HepG2 (cell line): ENCODE measurements around the gene EEPD1. TPM values are rescaled to one million over a fixed set of nuclear protein-coding genes. Genes with fewer than 3 reads are reported as not detected.

Experiments
- FOXO1 ChIP-seq: sonication (generic); formaldehyde crosslinking; IDR thresholded peaks from 2 replicates; pipeline ENCODE4 v1.4.0; 2020; ENCODE audit warnings: missing genetic modification reagents
- IRX3 ChIP-seq: sonication (generic); formaldehyde crosslinking; IDR thresholded peaks from 2 replicates; pipeline ENCODE4 v1.8.1; 2023; ENCODE audit warnings: mild to moderate bottlenecking, low read depth, missing genetic modification reagents, borderline replicate concordance
- KDM3A ChIP-seq: IDR thresholded peaks from 2 replicates; pipeline ENCODE4 v1.6.1; 2018; ENCODE audit warnings: low read depth, missing compliant biosample characterization
- MAFG ChIP-seq: sonication (generic); formaldehyde crosslinking; IDR thresholded peaks from 2 replicates; pipeline ENCODE4 v1.5.1; 2020; ENCODE audit warnings: mild to moderate bottlenecking, missing genetic modification reagents
- NFKB2 ChIP-seq: sonication (generic); formaldehyde crosslinking; IDR thresholded peaks from 2 replicates; pipeline ENCODE4 v1.4.0; 2020; ENCODE audit warnings: missing genetic modification reagents, borderline replicate concordance
- RBAK ChIP-seq: sonication (generic); formaldehyde crosslinking; IDR thresholded peaks from 2 replicates; pipeline ENCODE4 v1.5.1; 2020; ENCODE audit warnings: mild to moderate bottlenecking, missing genetic modification reagents
- RBM39 ChIP-seq: fragments of 200-400 bp; formaldehyde crosslinking; IDR thresholded peaks from one replicate; pipeline ENCODE4 v1.6.1; 2018; ENCODE audit warnings: antibody characterized with exemption, mild to moderate bottlenecking, low read depth, low read length; ENCODE audit not compliant: poor library complexity, severe bottlenecking
- SIN3B ChIP-seq: fragments of 150-350 bp; IDR thresholded peaks from 2 replicates; pipeline ENCODE4 v1.6.1; 2014; ENCODE audit warnings: low read length
- SUZ12 ChIP-seq: fragments of 150-350 bp; IDR thresholded peaks from 2 replicates; pipeline ENCODE4 v1.6.1; 2014; ENCODE audit warnings: low read depth, low read length
- TERF1 ChIP-seq: sonication (generic); formaldehyde crosslinking; IDR thresholded peaks from 2 replicates; pipeline ENCODE4 v1.8.0; 2022; ENCODE audit warnings: mild to moderate bottlenecking, missing genetic modification reagents, moderate library complexity
- TRAFD1 ChIP-seq: sonication (generic); formaldehyde crosslinking; IDR thresholded peaks from 2 replicates; pipeline ENCODE4 v1.5.1; 2020; ENCODE audit warnings: missing genetic modification reagents, mild to moderate bottlenecking, borderline replicate concordance
- YEATS4 ChIP-seq: sonication (generic); formaldehyde crosslinking; IDR thresholded peaks from 2 replicates; pipeline ENCODE4 v1.4.0; 2020; ENCODE audit warnings: missing genetic modification reagents, borderline replicate concordance
- ZBTB44 ChIP-seq: sonication (generic); formaldehyde crosslinking; IDR thresholded peaks from 2 replicates; pipeline ENCODE4 v1.4.0; 2020; ENCODE audit warnings: missing genetic modification reagents
- ZBTB7B ChIP-seq: sonication (generic); formaldehyde crosslinking; IDR thresholded peaks from 2 replicates; pipeline ENCODE4 v1.4.0; 2020; ENCODE audit warnings: missing genetic modification reagents
- ZFP82 ChIP-seq: sonication (generic); formaldehyde crosslinking; IDR thresholded peaks from 2 replicates; pipeline ENCODE4 v1.5.1; 2020; ENCODE audit warnings: mild to moderate bottlenecking, missing genetic modification reagents, borderline replicate concordance
- ZMYM2 ChIP-seq: sonication (generic); formaldehyde crosslinking; IDR thresholded peaks from 2 replicates; pipeline ENCODE4 v1.8.0; 2022; ENCODE audit warnings: mild to moderate bottlenecking, missing genetic modification reagents
- ZNF225 ChIP-seq: sonication (generic); formaldehyde crosslinking; IDR thresholded peaks from 2 replicates; pipeline ENCODE4 v1.4.0; 2020; ENCODE audit warnings: mild to moderate bottlenecking, missing genetic modification reagents
- ZNF547 ChIP-seq: sonication (generic); formaldehyde crosslinking; IDR thresholded peaks from 2 replicates; pipeline ENCODE4 v1.5.1; 2020; ENCODE audit warnings: mild to moderate bottlenecking, missing genetic modification reagents
- ZNF589 ChIP-seq: sonication (generic); formaldehyde crosslinking; conservative IDR thresholded peaks from 2 replicates; pipeline ENCODE4 v1.8.0; 2022; ENCODE audit warnings: mild to moderate bottlenecking, moderate library complexity, missing genetic modification reagents
- ZNF598 ChIP-seq: sonication (generic); formaldehyde crosslinking; IDR thresholded peaks from 2 replicates; pipeline ENCODE4 v1.5.1; 2020; ENCODE audit warnings: mild to moderate bottlenecking, missing genetic modification reagents, borderline replicate concordance
- polyA plus RNA-seq, 8 experiments: library from polyadenylated mRNA; depleted of rRNA in 3 of 8; stranded (reverse) in 7 of 8; unstranded in 1 of 8; fragments of >200 nt; fragmentation: Illumina TruSeq in 4 of 8; extraction: Trizol in 4 of 8; gene quantifications; 2 replicates each; pipeline versions ENCODE4 v1.2.1 to v1.2.3, GENCODE V29; 2011 to 2016; ENCODE audit warnings: low read depth in 4 of 8, missing spikeins in 1 of 8, mixed read lengths in 1 of 8; ENCODE audit not compliant: insufficient read depth in 1 of 8
- total RNA-seq, 5 experiments: library from RNA; depleted of rRNA; stranded (reverse); fragments of >200 nt; fragmentation: Illumina TruSeq; extraction: Trizol; gene quantifications; 2 replicates each; pipeline ENCODE4 v1.2.3, GENCODE V29; 2016; ENCODE audit warnings: low read depth in 1 of 5
- TF ChIP-seq, protein P1 (sequence below): sonication (generic); formaldehyde crosslinking; conservative IDR thresholded peaks from 2 replicates; pipeline ENCODE4 v1.8.0; 2022; ENCODE audit warnings: mild to moderate bottlenecking, moderate library complexity, missing genetic modification reagents
- TF ChIP-seq, protein P2 (sequence below): sonication (generic); formaldehyde crosslinking; IDR thresholded peaks from 2 replicates; pipeline ENCODE4 v1.5.1; 2020; ENCODE audit warnings: mild to moderate bottlenecking, missing genetic modification reagents, borderline replicate concordance

Gene EEPD1
- total and polyA plus RNA-seq, 2 of the 13 experiments (the other 11 are each of a cell fraction or from before 2014, with no cell fraction given), result 10.1 to 16.4 TPM

GRCh38 chr7:36272567-36273269, 119.7 kb downstream of the EEPD1 start (continued):
- TF ChIP-seq TRAFD1 (CRISPR knock-in tag), result no peak
- TF ChIP-seq ZNF225 (CRISPR knock-in tag), result no peak; the same call in 1 of the 2 replicates
- TF ChIP-seq RBM39, result no peak
- TF ChIP-seq, protein P1, sequence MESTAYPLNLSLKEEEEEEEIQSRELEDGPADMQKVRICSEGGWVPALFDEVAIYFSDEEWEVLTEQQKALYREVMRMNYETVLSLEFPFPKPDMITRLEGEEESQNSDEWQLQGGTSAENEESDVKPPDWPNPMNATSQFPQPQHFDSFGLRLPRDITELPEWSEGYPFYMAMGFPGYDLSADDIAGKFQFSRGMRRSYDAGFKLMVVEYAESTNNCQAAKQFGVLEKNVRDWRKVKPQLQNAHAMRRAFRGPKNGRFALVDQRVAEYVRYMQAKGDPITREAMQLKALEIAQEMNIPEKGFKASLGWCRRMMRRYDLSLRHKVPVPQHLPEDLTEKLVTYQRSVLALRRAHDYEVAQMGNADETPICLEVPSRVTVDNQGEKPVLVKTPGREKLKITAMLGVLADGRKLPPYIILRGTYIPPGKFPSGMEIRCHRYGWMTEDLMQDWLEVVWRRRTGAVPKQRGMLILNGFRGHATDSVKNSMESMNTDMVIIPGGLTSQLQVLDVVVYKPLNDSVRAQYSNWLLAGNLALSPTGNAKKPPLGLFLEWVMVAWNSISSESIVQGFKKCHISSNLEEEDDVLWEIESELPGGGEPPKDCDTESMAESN (CRISPR knock-in tag), result peak; percentile 68; the same call in 1 of the 2 replicates
- no peak for TF ChIP-seq IRX3 (CRISPR knock-in tag)
- TF ChIP-seq ZBTB44 (CRISPR knock-in tag), result no peak
- TF ChIP-seq ZNF598 (CRISPR knock-in tag), result no peak
- no peak for TF ChIP-seq SIN3B
- TF ChIP-seq ZFP82 (CRISPR knock-in tag), result no peak
- peak; percentile 81; the same call in 1 of the 2 replicates for TF ChIP-seq ZBTB7B (CRISPR knock-in tag)
- no peak for TF ChIP-seq NFKB2
- TF ChIP-seq SUZ12, result no peak
- no peak for TF ChIP-seq ZNF589 (CRISPR knock-in tag)
- TF ChIP-seq, protein P2, sequence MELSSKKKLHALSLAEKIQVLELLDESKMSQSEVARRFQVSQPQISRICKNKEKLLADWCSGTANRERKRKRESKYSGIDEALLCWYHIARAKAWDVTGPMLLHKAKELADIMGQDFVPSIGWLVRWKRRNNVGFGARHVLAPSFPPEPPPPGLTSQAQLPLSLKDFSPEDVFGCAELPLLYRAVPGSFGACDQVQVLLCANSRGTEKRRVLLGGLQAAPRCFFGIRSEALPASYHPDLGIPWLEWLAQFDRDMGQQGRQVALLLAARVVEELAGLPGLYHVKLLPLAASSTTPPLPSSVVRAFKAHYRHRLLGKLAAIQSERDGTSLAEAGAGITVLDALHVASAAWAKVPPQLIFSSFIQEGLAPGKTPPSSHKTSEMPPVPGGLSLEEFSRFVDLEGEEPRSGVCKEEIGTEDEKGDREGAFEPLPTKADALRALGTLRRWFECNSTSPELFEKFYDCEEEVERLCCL (CRISPR knock-in tag), result no peak
- peak; percentile 51; the same call in 1 of the 2 replicates for TF ChIP-seq FOXO1 (CRISPR knock-in tag)
- TF ChIP-seq ZNF547 (CRISPR knock-in tag), result peak; percentile 28; the same call in 1 of the 2 replicates
- no peak for TF ChIP-seq MAFG (CRISPR knock-in tag)
- peak; percentile 60; the same call in 1 of the 2 replicates for TF ChIP-seq ZMYM2
- no peak for TF ChIP-seq RBAK (CRISPR knock-in tag)
- TF ChIP-seq YEATS4, result peak; percentile 11; the same call in 1 of the 2 replicates
- TF ChIP-seq TERF1, result no peak
- no peak for TF ChIP-seq KDM3A (CRISPR knock-in tag)
